Heart right ventricle (tissue), 16 donors: ENCODE measurements around the gene CCDC85B. TPM values are rescaled to one million over a fixed set of nuclear protein-coding genes. Genes with fewer than 3 reads are reported as not detected.
A peak's percentile ranks its signal among the peaks of the same experiment; 100 is the strongest.

ENCODE experiments used
- ATAC-seq, 8 donors: fragments of 200-7000 bp; cut with Tn5 transposase; one replicate each; pipeline ENCODE4 v1.9.1; 2020; ENCODE audit warnings: mild to moderate bottlenecking in 8 of 8, moderate library complexity in 8 of 8, moderate number of reproducible peaks in 1 of 8
- DNase-seq, 2 donors: peaks; one replicate each; pipeline ENCODE4 v3.0.0-alpha.2; 2020
- H3K27ac ChIP-seq, 10 donors: fragments of 200-600 bp; sonication (generic) in 2 of 10; one replicate each; pipeline versions ENCODE4 v1.5.0 to v1.8.0; 2020 to 2022; ENCODE audit warnings: mild to moderate bottlenecking in 3 of 10
- H3K27me3 ChIP-seq, 7 donors: fragments of 200-600 bp; one replicate each; pipeline ENCODE4 v1.8.0; 2021 to 2022; ENCODE audit warnings: mild to moderate bottlenecking in 2 of 7
- H3K36me3 ChIP-seq, 9 donors: fragments of 200-600 bp; sonication (generic) in 1 of 9; one replicate each; pipeline versions ENCODE4 v1.5.0 to v1.8.0; 2020 to 2022; ENCODE audit warnings: mild to moderate bottlenecking in 2 of 9
- H3K4me1 ChIP-seq, 9 donors: fragments of 200-600 bp; sonication (generic) in 1 of 9; one replicate each; pipeline versions ENCODE4 v1.5.0 to v1.8.0; 2020 to 2022; ENCODE audit warnings: mild to moderate bottlenecking in 4 of 9
- H3K4me3 ChIP-seq, 10 donors: fragments of 200-600 bp; sonication (generic) in 2 of 10; one replicate each; pipeline versions ENCODE4 v1.5.0 to v1.8.0; 2020 to 2022; ENCODE audit warnings: mild to moderate bottlenecking in 7 of 10, moderate library complexity in 2 of 10
- H3K9me3 ChIP-seq, 11 donors: fragments of 200-600 bp in 10 of 11; sonication (generic) in 2 of 11; one replicate each; pipeline versions ENCODE4 v1.5.0 to v1.8.0; 2013 to 2022; ENCODE audit warnings: mild to moderate bottlenecking in 2 of 11, control low read depth in 1 of 11, moderate library complexity in 1 of 11
- WGBS, 2 donors: extraction: QIAGEN DNeasy Blood & Tissue Kit; methylation state at CpG; one replicate each; pipeline ENCODE4 v1.1.7; 2013; ENCODE audit warnings: inconsistent platforms in 1 of 2; 5-methylcytosine and 5-hydroxymethylcytosine counted together
- intact Hi-C, 10 donors: fragments of 100-400 bp; cut with DNase I; formaldehyde crosslinking; loops; one replicate each; pipeline versions ENCODE4 v1.11.1 to v1.14.2; 2022
- polyA plus RNA-seq, 2 donors: library from polyadenylated mRNA; stranded (reverse); fragments of 200-250 nt; gene quantifications; one replicate each; pipeline ENCODE4 v1.2.3, GENCODE V29; 2013
- total RNA-seq, 10 donors: library from RNA; stranded (reverse); fragmentation: NEBNext Ultra II Directional in 3 of 10; extraction: Animal tissue kit (Norgen Biotek cat#: 25700) in 3 of 10; gene quantifications; one replicate each; pipeline versions ENCODE4 v1.2.1 to v1.2.4, GENCODE V29; 2021 to 2023
- TF ChIP-seq, protein P1 (sequence below), 9 donors: fragments of 200-600 bp; sonication (generic) in 2 of 9; IDR thresholded peaks; one replicate each; pipeline versions ENCODE4 v1.5.0 to v1.8.0; 2021 to 2022; ENCODE audit warnings: antibody characterized with exemption in 9 of 9, mild to moderate bottlenecking in 5 of 9, moderate library complexity in 1 of 9
- donor health status: Arrhythmogenic right ventricular cardiomyopathy.
- donor health status: ischemic (EF 13 %, LVEDD 7.1; RV severe dilation, severe dysfunction).
- donor health status: healthy with polysubstance abuse.
- donor health status: DM: no; HTN: yes; CAD: no.
- donor health status: DM: no; HTN: no; CAD: no.
- donor health status: ischemic (EF 25% LVEDD 6.9; RV normal size, moderate dysfunction).
- donor health status: ischemic (EF 25% LVEDD 5.7; RV mildly dilated, moderate dysfunction).
- donor health status: healthy.
- donor health status: DM: yes; HTN: yes; CAD: no.
- donor health status: Ischemic cardiomyopathy.
- donor health status: ischemic (EF 35%, LVEDD 5.7; RV mildly dilated, moderate dysfunction).
- donor health status: nonischemic (EF 11% LVEDD 7.7; RV severe dilation, severe dysfunction).
- donor health status: DM: yes; HTN: yes; CAD: no.
- donor health status: PGD.
- donor health status: ischemic (EF 29% LVEDD 5.4; RV normal size, mild dysfunction).
- donor health status: nonischemic (EF 23%, LVEDD 6.1; RV moderate dilation, normal function).

Gene CCDC85B
- total and polyA plus RNA-seq, 12 donors: 22.1 to 69.4 (median 35.4) TPM

DNA sequence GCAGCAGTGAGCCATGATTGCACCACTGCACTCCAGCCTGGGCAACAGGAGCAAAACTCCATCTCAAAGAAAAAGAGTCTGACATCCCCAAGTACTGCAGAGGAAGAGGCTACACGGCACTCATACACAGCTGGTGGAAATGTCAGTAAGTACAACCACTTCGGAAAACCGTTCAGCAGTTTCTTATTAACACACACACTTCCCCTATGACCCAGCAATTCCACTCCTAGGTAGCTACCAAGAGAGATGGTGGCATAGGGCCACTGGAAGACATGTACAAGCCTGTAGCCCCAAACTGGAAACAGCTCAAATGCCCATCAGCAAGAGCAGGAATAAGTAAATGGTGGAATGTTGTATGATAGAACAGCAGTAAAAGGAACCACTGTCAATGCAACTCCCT is 32.1 kb downstream of the CCDC85B start:
- H3K27me3 ChIP-seq: no peaks in the 10 kb centered on the region
- H3K4me3 ChIP-seq: no peak overlapping the region
- intact Hi-C loops: loop anchor here in 1 of 10 donors (5.0 kb wide), 1 partner anchor 40 kb away; the partner anchor contains the start of gene SART1
- TF ChIP-seq, protein P1, sequence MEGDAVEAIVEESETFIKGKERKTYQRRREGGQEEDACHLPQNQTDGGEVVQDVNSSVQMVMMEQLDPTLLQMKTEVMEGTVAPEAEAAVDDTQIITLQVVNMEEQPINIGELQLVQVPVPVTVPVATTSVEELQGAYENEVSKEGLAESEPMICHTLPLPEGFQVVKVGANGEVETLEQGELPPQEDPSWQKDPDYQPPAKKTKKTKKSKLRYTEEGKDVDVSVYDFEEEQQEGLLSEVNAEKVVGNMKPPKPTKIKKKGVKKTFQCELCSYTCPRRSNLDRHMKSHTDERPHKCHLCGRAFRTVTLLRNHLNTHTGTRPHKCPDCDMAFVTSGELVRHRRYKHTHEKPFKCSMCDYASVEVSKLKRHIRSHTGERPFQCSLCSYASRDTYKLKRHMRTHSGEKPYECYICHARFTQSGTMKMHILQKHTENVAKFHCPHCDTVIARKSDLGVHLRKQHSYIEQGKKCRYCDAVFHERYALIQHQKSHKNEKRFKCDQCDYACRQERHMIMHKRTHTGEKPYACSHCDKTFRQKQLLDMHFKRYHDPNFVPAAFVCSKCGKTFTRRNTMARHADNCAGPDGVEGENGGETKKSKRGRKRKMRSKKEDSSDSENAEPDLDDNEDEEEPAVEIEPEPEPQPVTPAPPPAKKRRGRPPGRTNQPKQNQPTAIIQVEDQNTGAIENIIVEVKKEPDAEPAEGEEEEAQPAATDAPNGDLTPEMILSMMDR (IDR thresholded peaks at IDR 0.05): no peak
- peaks cover 14 to 30% (median 22%) of the 10 kb centered on the region in 9 donors for H3K4me1 ChIP-seq
- 80 to 85% methylated on average over 3 of the region's 3 CpGs for WGBS, 2 donors
- no peak overlapping the region for H3K27ac ChIP-seq
- no peak for DNase-seq
- H3K9me3 ChIP-seq: no peaks in the 10 kb centered on the region
- H3K36me3 ChIP-seq: peaks cover 0 to 37% (median 4%) of the 10 kb centered on the region in 9 donors
- ATAC-seq: no peak

DNA sequence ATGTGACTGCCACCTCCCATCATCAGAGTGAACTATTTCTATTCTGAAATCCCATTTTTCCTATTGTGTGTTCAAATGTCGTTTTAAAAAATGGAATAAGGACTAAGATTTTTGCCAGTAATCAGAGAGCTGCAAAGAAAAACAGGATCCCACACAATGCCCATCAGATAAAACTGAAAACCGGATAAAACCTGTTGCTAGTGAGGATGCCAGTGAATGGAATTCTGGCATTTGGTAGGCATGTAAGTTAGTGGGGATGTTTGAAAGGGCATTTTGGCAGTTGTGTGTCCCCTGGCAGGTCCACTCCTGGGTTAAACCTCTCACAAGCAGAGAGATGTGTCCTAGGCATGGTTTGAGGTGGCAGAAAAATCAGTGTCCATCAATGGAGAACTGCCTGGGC is 34.9 kb downstream of the CCDC85B start:
- H3K27me3 ChIP-seq: no peaks in the 10 kb centered on the region
- DNase-seq: no peak
- TF ChIP-seq, protein P1 (IDR thresholded peaks at IDR 0.05): no peak
- no peak overlapping the region for H3K4me3 ChIP-seq
- H3K27ac ChIP-seq: no peak overlapping the region
- ATAC-seq: no peak
- WGBS, 2 donors: 50 to 61% methylated on average over 2 of the region's 2 CpGs
- no peaks in the 10 kb centered on the region for H3K9me3 ChIP-seq
- intact Hi-C loops: no loop called here
- H3K36me3 ChIP-seq: peaks cover 0 to 36% (median 4%) of the 10 kb centered on the region in 9 donors
- H3K4me1 ChIP-seq: peaks cover 4 to 25% (median 8%) of the 10 kb centered on the region in 9 donors

DNA sequence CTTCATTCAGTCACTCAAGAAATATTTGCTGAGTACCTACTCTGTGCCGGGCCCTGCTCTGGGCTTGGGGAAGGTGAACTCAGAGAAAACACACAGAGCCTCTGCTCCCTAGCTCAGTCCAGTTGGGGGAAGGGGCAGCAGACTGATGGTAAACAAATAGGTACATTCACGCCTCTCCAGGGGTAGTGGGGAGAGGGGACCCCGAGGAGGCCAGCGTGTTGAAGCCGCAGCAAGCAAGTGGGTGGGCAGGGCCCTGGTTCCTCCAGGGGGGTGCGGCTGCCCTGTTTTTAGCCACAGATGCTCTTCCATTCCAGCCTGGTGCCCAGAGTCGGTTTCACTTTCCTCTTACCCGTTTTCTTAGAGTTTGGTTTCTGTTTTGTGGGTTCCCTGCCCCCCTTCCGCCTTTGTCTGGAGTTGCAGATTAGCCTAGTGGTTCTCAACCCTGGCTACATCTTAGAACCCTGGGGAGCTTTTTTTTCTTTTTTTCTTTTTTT is 37.5 kb downstream of the CCDC85B start:
- Histone ChIP-seq H3K27ac (peak overlapping the region in 4 of 10 donors; percentile 22 to 85 (median 44)), H3K36me3 (peaks cover 0 to 10% (median 3%) of the 10 kb centered on the region in 9 donors), H3K9me3 (no peaks in the 10 kb centered on the region), H3K4me3 (peak overlapping the region in 1 of 10 donors; percentile 37), H3K27me3 (peaks cover 0 to 3% (median 0%) of the 10 kb centered on the region in 7 donors), H3K4me1 (peaks cover 0 to 16% (median 0%) of the 10 kb centered on the region in 9 donors)
- TF ChIP-seq, protein P1 (IDR thresholded peaks at IDR 0.05): no peak
- 55 to 59% methylated on average over 9 of the region's 9 CpGs for WGBS, 2 donors
- ATAC-seq (peak in 7 of 8 donors; percentile 9 to 56 (median 49)), DNase-seq (peak in 1 of 2 donors; percentile 33)
- intact Hi-C loops: no loop called here

DNA sequence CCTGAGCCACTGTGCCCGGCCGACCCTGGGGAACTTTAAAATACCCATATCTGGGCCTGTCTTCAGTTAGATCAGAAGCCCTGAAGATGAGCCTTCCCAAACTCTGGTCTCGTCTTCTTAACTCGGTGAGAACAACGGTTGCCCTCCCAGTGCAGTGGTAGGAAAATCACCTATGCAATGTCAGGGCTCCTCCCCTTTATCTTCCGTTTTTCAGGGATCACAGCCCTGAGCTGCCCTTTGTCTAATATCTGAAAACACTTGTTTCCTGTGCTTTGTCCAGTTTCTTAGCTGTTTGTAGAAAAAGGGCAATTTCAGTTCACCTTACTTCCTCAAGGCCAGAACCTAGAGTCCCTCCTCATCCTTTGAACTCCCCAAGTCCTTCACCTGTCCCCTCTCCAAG is 38.2 kb downstream of the CCDC85B start:
- TF ChIP-seq, protein P1 (IDR thresholded peaks at IDR 0.05): no peak
- peaks cover 0 to 3% (median 0%) of the 10 kb centered on the region in 9 donors for H3K36me3 ChIP-seq
- WGBS, 2 donors: 62 to 73% methylated on average over 6 of the region's 6 CpGs
- peaks cover 0 to 5% (median 3%) of the 10 kb centered on the region in 7 donors for H3K27me3 ChIP-seq
- H3K9me3 ChIP-seq: no peaks in the 10 kb centered on the region
- DNase-seq (no peak), ATAC-seq (no peak)
- H3K27ac ChIP-seq: peak overlapping the region in 1 of 10 donors; percentile 85
- H3K4me1 ChIP-seq: peaks cover 0 to 16% (median 0%) of the 10 kb centered on the region in 9 donors
- intact Hi-C loops: no loop called here
- H3K4me3 ChIP-seq: peak overlapping the region in 1 of 10 donors; percentile 37
